Lung (tissue), 12 donors: Measurements from ENCODE around the gene RFESD. TPM values are rescaled to one million over a fixed set of nuclear protein-coding genes. Genes with fewer than 3 reads are reported as not detected.

Experiments used
- ATAC-seq: fragments of 200-7000 bp; cut with Tn5 transposase; one replicate; pipeline ENCODE4 v1.9.1; 2020; ENCODE audit warnings: moderate number of reproducible peaks; ENCODE audit not compliant: insufficient read depth, low FRiP score
- DNase-seq, 3 donors: peaks; one replicate each; pipeline ENCODE4 v3.0.0-alpha.2; 2013 to 2017
- H3K27ac ChIP-seq, 2 donors: one replicate each; pipeline ENCODE4 v1.5.1; 2013; ENCODE audit warnings: mild to moderate bottlenecking in 2 of 2, moderate library complexity in 2 of 2, control low read depth in 1 of 2, inconsistent platforms in 1 of 2, low read depth in 1 of 2, low read length in 1 of 2
- H3K27me3 ChIP-seq, 3 donors: one replicate each; pipeline ENCODE4 v1.5.1; 2013; ENCODE audit warnings: low read length in 2 of 3; ENCODE audit not compliant: control insufficient read depth in 3 of 3, insufficient read depth in 3 of 3
- H3K36me3 ChIP-seq, 4 donors: one replicate each; pipeline ENCODE4 v1.5.1; 2013; ENCODE audit warnings: low read length in 4 of 4, mild to moderate bottlenecking in 1 of 4, moderate library complexity in 1 of 4; ENCODE audit not compliant: control insufficient read depth in 4 of 4, insufficient read depth in 4 of 4
- H3K4me1 ChIP-seq, 5 donors: one replicate each; pipeline ENCODE4 v1.5.1; 2013; ENCODE audit warnings: low read length in 5 of 5, mild to moderate bottlenecking in 2 of 5, moderate library complexity in 1 of 5; ENCODE audit not compliant: control insufficient read depth in 5 of 5, insufficient read depth in 5 of 5
- H3K4me3 ChIP-seq: one replicate; pipeline ENCODE4 v1.5.1; 2013; ENCODE audit warnings: mild to moderate bottlenecking, control low read depth, moderate library complexity
- H3K9ac ChIP-seq, 2 donors: one replicate each; pipeline ENCODE4 v1.5.1; 2013; ENCODE audit warnings: low read length in 2 of 2, control low read depth in 1 of 2; ENCODE audit not compliant: insufficient read depth in 1 of 2
- H3K9me3 ChIP-seq, 4 donors: one replicate each; pipeline ENCODE4 v1.5.1; 2013; ENCODE audit warnings: low read length in 3 of 4, mild to moderate bottlenecking in 1 of 4, moderate library complexity in 1 of 4; ENCODE audit not compliant: control insufficient read depth in 4 of 4, insufficient read depth in 3 of 4
- CTCF ChIP-seq: IDR thresholded peaks from 2 replicates; pipeline ENCODE4 v1.5.1; 2012; ENCODE audit warnings: mild to moderate bottlenecking; ENCODE audit errors: control extremely low read depth, extremely low read depth
- WGBS, 2 donors: extraction: QIAGEN DNeasy Blood & Tissue Kit; methylation state at CpG; one replicate each; pipeline ENCODE4 v1.1.7; 2013; 5-methylcytosine and 5-hydroxymethylcytosine counted together
- polyA plus RNA-seq, 2 donors: library from polyadenylated mRNA; stranded (reverse); fragments of 200-250 nt; gene quantifications; one replicate each; pipeline ENCODE4 v1.2.1, GENCODE V29; 2013
- total RNA-seq, 2 donors: library from RNA; depleted of rRNA in 1 of 2; stranded (reverse); fragments of >200 nt in 1 of 2; gene quantifications; one replicate each; pipeline ENCODE4 v1.2.1, GENCODE V29; 2014 to 2021
- donor health status: control.
- donor health status: control.
- donor health status: Bipolar disorder and iron deficiency.
- donor health status: healthy.
- donor health status: DM: yes; HTN: yes; CAD: no.

The RFESD gene
- total and polyA plus RNA-seq, 4 donors: 2.6 to 6.4 (median 3.6) TPM

DNA sequence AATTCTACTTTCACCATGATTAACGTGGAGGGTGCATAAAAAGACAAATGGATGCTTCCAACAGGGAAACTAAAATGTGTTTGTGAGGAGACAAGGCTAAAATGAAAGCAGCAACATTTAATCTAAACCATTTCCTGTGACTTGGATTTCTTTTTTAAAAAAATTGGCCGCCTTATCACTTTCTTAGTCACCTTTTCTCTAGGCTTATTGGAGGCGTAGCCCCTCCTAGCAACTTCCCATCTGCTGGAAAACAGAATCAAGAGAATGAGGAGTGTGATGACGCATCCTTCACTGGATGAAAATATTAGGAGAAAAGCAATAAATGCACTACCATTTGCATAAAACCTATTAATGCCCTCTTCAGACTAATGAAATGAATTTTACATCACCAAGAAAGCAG is 27.5 kb upstream of the RFESD start:
- no peak for TF ChIP-seq CTCF
- H3K9me3 ChIP-seq: no peaks in the 10 kb centered on the region
- H3K9ac ChIP-seq: no peak overlapping the region
- ATAC-seq (no peak), DNase-seq (no peak)
- H3K4me1 ChIP-seq: peaks cover 0 to 17% (median 5%) of the 10 kb centered on the region in 5 donors
- no peaks in the 10 kb centered on the region for H3K36me3 ChIP-seq
- WGBS, 2 donors: 85 to 89% methylated on average over 4 of the region's 4 CpGs
- H3K27ac ChIP-seq: no peak overlapping the region
- H3K27me3 ChIP-seq: peaks cover 0 to 40% (median 31%) of the 10 kb centered on the region in 3 donors
- H3K4me3 ChIP-seq: no peak overlapping the region

- TF ChIP-seq CTCF: no peak
- Histone ChIP-seq H3K9ac (no peak overlapping the region), H3K9me3 (no peaks in the 10 kb centered on the region), H3K4me3 (no peak overlapping the region), H3K4me1 (peaks cover 0 to 17% (median 5%) of the 10 kb centered on the region in 5 donors), H3K36me3 (no peaks in the 10 kb centered on the region), H3K27ac (no peak overlapping the region), H3K27me3 (peaks cover 0 to 40% (median 31%) of the 10 kb centered on the region in 3 donors)
- DNase-seq (peak in 1 of 3 donors; percentile 17), ATAC-seq (no peak)
- 6 to 11% methylated on average over 19 of the region's 19 CpGs for WGBS, 2 donors
These were observed 27.0 kb upstream of the RFESD start for GRCh38 chr5:95619514-95620029.

DNA sequence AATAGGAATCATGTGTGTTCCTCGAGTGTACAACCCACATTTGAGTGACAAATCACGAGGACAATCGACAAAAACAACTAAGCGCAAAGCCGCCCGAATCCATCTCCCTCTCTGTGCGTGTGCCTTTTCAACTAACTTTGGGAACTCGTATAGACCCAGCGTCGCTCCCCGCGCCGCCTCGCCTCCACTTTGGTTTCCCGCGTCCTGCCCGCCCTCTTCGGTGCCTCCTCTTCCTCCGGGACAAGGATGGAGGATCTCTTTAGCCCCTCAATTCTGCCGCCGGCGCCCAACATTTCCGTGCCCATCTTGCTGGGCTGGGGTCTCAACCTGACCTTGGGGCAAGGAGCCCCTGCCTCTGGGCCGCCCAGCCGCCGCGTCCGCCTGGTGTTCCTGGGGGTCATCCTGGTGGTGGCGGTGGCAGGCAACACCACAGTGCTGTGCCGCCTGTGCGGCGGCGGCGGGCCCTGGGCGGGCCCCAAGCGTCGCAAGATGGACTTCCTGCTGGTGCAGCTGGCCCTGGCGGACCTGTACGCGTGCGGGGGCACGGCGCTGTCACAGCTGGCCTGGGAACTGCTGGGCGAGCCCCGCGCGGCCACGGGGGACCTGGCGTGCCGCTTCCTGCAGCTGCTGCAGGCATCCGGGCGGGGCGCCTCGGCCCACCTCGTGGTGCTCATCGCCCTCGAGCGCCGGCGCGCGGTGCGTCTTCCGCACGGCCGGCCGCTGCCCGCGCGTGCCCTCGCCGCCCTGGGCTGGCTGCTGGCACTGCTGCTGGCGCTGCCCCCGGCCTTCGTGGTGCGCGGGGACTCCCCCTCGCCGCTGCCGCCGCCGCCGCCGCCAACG is 26.3 kb upstream of the RFESD start, which contains the start of gene GPR150:
Gene GPR150 (plus strand): TSS at position 58 of the 840 bp plus-strand sequence. CDS start 189 bp downstream, at position 247.
- H3K9ac ChIP-seq: no peak within 1 kb of the TSS
- no peaks in the 10 kb centered on the region for H3K9me3 ChIP-seq
- H3K27me3 ChIP-seq: peaks cover 0 to 40% (median 33%) of the 10 kb centered on the region in 3 donors
- 1% methylated on average over 78 to 85 of the region's 85 CpGs for WGBS, 2 donors
- ATAC-seq (peak; percentile 55), DNase-seq (peak; percentile 23 to 59 (median 55))
- H3K27ac ChIP-seq: no peak within 1 kb of the TSS
- TF ChIP-seq CTCF: no peak
- H3K36me3 ChIP-seq: no peaks in the 10 kb centered on the region
- H3K4me3 ChIP-seq: peak within 1 kb of the TSS; percentile 42
- peaks cover 0 to 17% (median 5%) of the 10 kb centered on the region in 5 donors for H3K4me1 ChIP-seq
